Breast epithelium (tissue), 4 donors: Measurements from ENCODE around the gene GNG7. TPM values are rescaled to one million over a fixed set of nuclear protein-coding genes. Genes with fewer than 3 reads are reported as not detected.

Source experiments
- DNase-seq, 2 donors: peaks; one replicate each; pipeline ENCODE4 v3.0.0-alpha.2; 2019; ENCODE audit warnings: low spot score in 2 of 2
- H3K27ac ChIP-seq, 2 donors: fragments of 200-600 bp; sonication (generic) in 1 of 2; one replicate each; pipeline ENCODE4 v1.5.1; 2016 to 2019; ENCODE audit warnings: mild to moderate bottlenecking in 1 of 2
- H3K27me3 ChIP-seq, 2 donors: fragments of 200-600 bp; sonication (generic) in 1 of 2; one replicate each; pipeline versions ENCODE4 v1.5.1 to v1.6.0; 2017 to 2019; ENCODE audit warnings: control low read depth in 1 of 2, mild to moderate bottlenecking in 1 of 2
- H3K36me3 ChIP-seq: fragments of 200-600 bp; one replicate; pipeline ENCODE4 v1.5.1; 2019
- H3K4me1 ChIP-seq, 2 donors: fragments of 200-600 bp; sonication (generic); one replicate each; pipeline ENCODE4 v1.5.1; 2016 to 2019; ENCODE audit warnings: control low read depth in 1 of 2
- H3K4me3 ChIP-seq, 3 donors: fragments of 200-600 bp; sonication (generic); 1 replicate in 2 of 3; 2 replicates in 1 of 3; pipeline ENCODE4 v1.5.1; 2016 to 2019; ENCODE audit warnings: mild to moderate bottlenecking in 3 of 3, moderate library complexity in 2 of 3
- H3K9me3 ChIP-seq, 2 donors: fragments of 200-600 bp; sonication (generic) in 1 of 2; one replicate each; pipeline ENCODE4 v1.5.1; 2016 to 2019; ENCODE audit warnings: control low read depth in 1 of 2
- CTCF ChIP-seq, 3 donors: fragments of 450-650 bp; IDR thresholded peaks; one replicate each; pipeline ENCODE4 v1.5.1; 2016 to 2017; ENCODE audit warnings: antibody characterized with exemption in 3 of 3, mild to moderate bottlenecking in 3 of 3, moderate library complexity in 3 of 3
- POLR2A ChIP-seq: fragments of 450-650 bp; IDR thresholded peaks from one replicate; pipeline ENCODE4 v1.6.1; 2016; ENCODE audit warnings: antibody characterized with exemption, mild to moderate bottlenecking, moderate library complexity
- POLR2AphosphoS5 ChIP-seq, 3 donors: sonication (generic); formaldehyde crosslinking; IDR thresholded peaks; one replicate each; pipeline ENCODE4 v1.6.1; 2017; ENCODE audit warnings: antibody characterized with exemption in 3 of 3
- intact Hi-C: fragments of 100-400 bp; cut with DNase I; formaldehyde crosslinking; loops from one replicate; pipeline ENCODE4 v1.15.1; 2023; ENCODE audit warnings: low total_unique reads
- total RNA-seq, 3 donors: library from RNA; depleted of rRNA; stranded (reverse); fragments of >200 nt; gene quantifications; one replicate each; pipeline ENCODE4 v1.1.0, GENCODE V29; 2016

The GNG7 gene
- total RNA-seq, 3 donors from 2014 or later: 1.6 to 7.8 (median 4.3) TPM

DNA sequence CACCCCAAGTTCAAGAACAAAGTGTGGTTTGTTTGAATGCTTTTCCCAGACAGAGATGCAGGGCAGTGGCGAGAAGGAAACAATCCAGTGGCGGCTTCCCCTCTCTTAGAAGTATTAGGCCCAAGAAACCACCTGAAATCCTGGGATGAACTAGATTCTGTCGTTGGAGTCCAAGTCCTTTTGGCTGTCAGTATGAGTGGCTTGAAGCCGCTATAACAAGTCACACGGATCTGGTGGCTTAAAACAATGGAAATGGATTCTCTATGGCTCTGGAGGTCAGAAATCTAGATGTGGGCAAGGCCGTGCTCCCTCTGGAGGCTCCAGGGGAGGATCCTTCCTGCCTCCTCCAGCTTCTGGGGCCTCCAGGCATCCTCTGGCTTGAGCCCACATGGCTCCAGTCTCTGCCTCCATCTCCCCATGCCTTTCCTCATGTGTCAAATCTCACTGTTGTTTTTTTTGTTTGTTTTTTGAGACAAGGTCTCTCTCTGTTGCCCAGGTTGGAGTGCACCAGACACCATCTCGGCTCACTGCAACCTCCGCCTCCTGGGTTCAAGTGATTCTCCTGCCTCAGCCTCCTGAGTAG lies 97.7 kb downstream of the GNG7 start:
- intact Hi-C loops: no loop called here
- H3K27ac ChIP-seq: no peak overlapping the region
- no peak for DNase-seq
- H3K4me1 ChIP-seq: peaks cover 0 to 7% of the 10 kb centered on the region in 2 donors
- H3K27me3 ChIP-seq: no peaks in the 10 kb centered on the region
- H3K9me3 ChIP-seq: no peaks in the 10 kb centered on the region
- TF ChIP-seq POLR2A (no peak), POLR2AphosphoS5 (IDR thresholded peaks at IDR 0.05) (no peak), CTCF (IDR thresholded peaks at IDR 0.05) (no peak)
- H3K4me3 ChIP-seq: no peak overlapping the region
- no peaks in the 10 kb centered on the region for H3K36me3 ChIP-seq

- intact Hi-C loops: no loop called here
- DNase-seq: peak in 1 of 2 donors; percentile 52
- no peak for TF ChIP-seq POLR2A
- no peak for TF ChIP-seq CTCF (IDR thresholded peaks at IDR 0.05)
- peak in 1 of 3 donors; percentile 15 for TF ChIP-seq POLR2AphosphoS5 (IDR thresholded peaks at IDR 0.05)
- H3K4me1 ChIP-seq: peaks cover 0 to 7% of the 10 kb centered on the region in 2 donors
- no peaks in the 10 kb centered on the region for H3K27me3 ChIP-seq
- H3K4me3 ChIP-seq: peak overlapping the region; percentile 22 to 64 (median 42)
- peak overlapping the region; percentile 91 for H3K27ac ChIP-seq
- H3K36me3 ChIP-seq: no peaks in the 10 kb centered on the region
- H3K9me3 ChIP-seq: no peaks in the 10 kb centered on the region
Measured at GRCh38 chr19:2603334-2603733, 99.2 kb downstream of the GNG7 start.

DNA sequence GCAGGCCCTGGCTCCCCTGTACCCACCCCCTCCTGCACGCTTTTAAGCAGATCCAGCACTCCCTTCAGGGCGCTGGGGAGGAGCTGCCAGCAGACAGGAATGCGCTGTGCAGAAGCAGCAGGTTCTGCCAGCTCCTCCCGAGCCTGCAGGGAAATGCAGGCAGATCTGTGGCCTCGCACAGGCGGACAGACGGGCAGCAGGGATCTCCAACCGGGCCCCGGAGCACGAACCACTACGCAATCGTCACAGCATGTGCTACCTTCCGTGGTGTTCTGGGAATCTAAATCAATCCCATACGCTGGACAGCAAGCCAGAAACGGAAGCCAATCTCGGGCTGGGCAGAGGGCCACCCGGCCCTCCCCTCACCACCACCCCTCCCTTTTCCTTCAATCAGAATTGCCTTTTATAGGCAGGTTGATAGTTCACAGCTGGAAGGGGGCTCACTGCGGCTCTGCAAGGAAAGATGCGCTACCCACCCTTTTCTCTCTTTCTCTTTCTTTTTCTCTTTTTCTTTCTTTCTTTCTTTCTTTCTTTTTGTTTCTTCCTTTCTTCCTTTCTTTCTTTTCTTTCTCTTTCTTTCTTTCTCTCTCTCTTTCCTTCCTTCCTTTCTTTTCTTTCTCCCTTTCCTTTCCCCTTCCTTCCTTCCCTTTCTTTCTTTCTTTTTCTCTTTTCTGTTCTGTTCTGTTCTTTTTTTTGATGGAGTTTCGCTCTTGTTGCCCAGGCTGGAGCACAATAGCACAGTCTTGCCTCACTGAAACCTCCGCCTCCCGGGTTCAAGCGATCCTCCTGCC lies 99.9 kb downstream of the GNG7 start:
- intact Hi-C loops: no loop called here
- Histone ChIP-seq H3K9me3 (no peaks in the 10 kb centered on the region), H3K27me3 (no peaks in the 10 kb centered on the region), H3K27ac (peak overlapping the region; percentile 91), H3K4me3 (peak overlapping the region; percentile 22 to 64 (median 42)), H3K4me1 (peaks cover 0 to 7% of the 10 kb centered on the region in 2 donors), H3K36me3 (no peaks in the 10 kb centered on the region)
- TF ChIP-seq POLR2A (no peak), CTCF (IDR thresholded peaks at IDR 0.05) (peak in 2 of 3 donors; percentile 23 to 26), POLR2AphosphoS5 (IDR thresholded peaks at IDR 0.05) (peak; percentile 84 to 88 (median 86))
- peak; percentile 85 to 94 for DNase-seq

GRCh38 chr19:2600914-2601870 lies 101.3 kb downstream of the GNG7 start:
- H3K36me3 ChIP-seq: no peaks in the 10 kb centered on the region
- H3K27ac ChIP-seq: peak overlapping the region; percentile 88 to 91
- no peaks in the 10 kb centered on the region for H3K9me3 ChIP-seq
- DNase-seq: peak in 1 of 2 donors; percentile 44
- H3K27me3 ChIP-seq: no peaks in the 10 kb centered on the region
- H3K4me1 ChIP-seq: peaks cover 0 to 7% of the 10 kb centered on the region in 2 donors
- H3K4me3 ChIP-seq: no peak overlapping the region
- intact Hi-C loops: no loop called here
- TF ChIP-seq CTCF (IDR thresholded peaks at IDR 0.05) (no peak), POLR2AphosphoS5 (IDR thresholded peaks at IDR 0.05) (no peak), POLR2A (no peak)
